ENCODE measurements around the gene SYT9. TPM values are rescaled to one million over a fixed set of nuclear protein-coding genes. Genes with fewer than 3 reads are reported as not detected.
A peak's percentile ranks its signal among the peaks of the same experiment; 100 is the strongest.

Gene SYT9
- total RNA-seq, 1 donor from 2014 or later = 0.08 TPM

DNA sequence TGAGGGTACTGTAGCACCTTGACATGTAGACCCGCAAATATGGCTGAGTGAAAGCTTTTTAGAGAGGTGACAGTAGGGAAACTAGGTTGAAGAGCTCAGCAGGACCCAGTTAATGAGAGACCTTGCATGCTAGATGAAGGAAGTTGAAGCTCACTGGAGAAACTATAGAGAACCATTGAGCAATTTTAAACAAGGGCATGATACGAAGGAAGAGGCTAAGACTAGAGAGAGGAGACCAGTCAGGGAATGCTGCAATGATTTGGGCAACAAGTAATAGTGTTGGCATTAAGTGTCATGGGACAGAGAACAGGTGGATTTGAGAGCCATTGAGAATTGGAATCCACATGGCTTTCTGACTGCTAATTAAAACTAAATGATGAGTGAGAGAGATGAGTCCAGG is 237.7 kb downstream of the SYT9 start:
- Histone ChIP-seq H3K27me3 (ENCODE audit: low read depth) (no peaks in the 10 kb centered on the region), H3K4me3 (no peak overlapping the region), H3K36me3 (peaks cover 5% of the 10 kb centered on the region), H3K4me1 (peaks cover 48% of the 10 kb centered on the region), H3K9me3 (replicated peaks) (no peaks in the 10 kb centered on the region), H3K27ac (replicated peaks) (no peak overlapping the region)
- intact Hi-C loops (cut with micrococcal nuclease) = no loop called here
- DNase-seq = no peak
- TF ChIP-seq, protein P1, sequence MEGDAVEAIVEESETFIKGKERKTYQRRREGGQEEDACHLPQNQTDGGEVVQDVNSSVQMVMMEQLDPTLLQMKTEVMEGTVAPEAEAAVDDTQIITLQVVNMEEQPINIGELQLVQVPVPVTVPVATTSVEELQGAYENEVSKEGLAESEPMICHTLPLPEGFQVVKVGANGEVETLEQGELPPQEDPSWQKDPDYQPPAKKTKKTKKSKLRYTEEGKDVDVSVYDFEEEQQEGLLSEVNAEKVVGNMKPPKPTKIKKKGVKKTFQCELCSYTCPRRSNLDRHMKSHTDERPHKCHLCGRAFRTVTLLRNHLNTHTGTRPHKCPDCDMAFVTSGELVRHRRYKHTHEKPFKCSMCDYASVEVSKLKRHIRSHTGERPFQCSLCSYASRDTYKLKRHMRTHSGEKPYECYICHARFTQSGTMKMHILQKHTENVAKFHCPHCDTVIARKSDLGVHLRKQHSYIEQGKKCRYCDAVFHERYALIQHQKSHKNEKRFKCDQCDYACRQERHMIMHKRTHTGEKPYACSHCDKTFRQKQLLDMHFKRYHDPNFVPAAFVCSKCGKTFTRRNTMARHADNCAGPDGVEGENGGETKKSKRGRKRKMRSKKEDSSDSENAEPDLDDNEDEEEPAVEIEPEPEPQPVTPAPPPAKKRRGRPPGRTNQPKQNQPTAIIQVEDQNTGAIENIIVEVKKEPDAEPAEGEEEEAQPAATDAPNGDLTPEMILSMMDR (IDR thresholded peaks at IDR 0.05; ENCODE audit: borderline replicate concordance) = no peak

DNA sequence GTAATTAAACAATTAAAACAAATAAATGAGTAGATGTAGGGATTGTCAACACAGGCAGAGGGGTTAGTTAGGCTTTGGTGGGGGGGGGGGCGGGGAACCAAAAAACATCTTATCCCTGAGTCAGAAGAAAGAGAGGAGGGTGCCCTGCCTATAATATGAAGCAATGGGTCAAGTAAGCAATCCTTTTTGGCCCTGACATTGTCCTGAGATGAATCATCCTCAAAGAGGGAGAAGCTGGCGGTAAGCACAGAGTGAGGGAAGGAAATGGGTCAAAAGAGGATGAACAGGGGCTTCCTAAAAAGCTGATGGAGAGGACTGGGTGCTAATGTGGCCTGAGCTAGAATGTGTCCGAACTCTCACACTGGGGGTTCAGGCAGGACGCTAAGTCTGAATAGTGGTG is 238.3 kb downstream of the SYT9 start:
- H3K27ac ChIP-seq (replicated peaks) = no peak overlapping the region
- intact Hi-C loops (cut with micrococcal nuclease) = no loop called here

DNA sequence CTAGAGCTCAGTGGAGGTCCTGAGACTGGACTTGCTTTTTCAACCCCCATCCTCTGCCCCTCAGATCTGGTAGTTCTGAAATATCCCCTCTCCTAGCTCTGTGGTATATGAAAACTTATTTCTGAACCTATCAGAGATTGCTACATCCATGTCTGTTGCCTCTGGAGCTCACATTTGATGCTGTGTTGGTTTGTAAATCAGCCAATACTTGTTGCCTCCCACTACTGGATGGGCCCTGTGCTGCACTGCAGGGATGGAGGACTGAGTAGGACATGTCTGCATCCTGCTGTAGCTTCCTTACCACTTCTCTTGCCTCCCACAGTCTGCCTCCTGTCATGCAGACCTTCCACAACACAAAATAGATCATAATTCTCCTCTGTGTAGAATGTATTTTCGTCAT is 238.8 kb downstream of the SYT9 start:
- H3K27me3 ChIP-seq (ENCODE audit: low read depth) = no peaks in the 10 kb centered on the region
- H3K4me3 ChIP-seq = no peak overlapping the region
- H3K4me1 ChIP-seq = peaks cover 44% of the 10 kb centered on the region
- intact Hi-C loops (cut with micrococcal nuclease) = no loop called here
- no peak overlapping the region for H3K27ac ChIP-seq (replicated peaks)
- no peaks in the 10 kb centered on the region for H3K9me3 ChIP-seq (replicated peaks)
- TF ChIP-seq, protein P1 (IDR thresholded peaks at IDR 0.05; ENCODE audit: borderline replicate concordance) = no peak
- peaks cover 5% of the 10 kb centered on the region for H3K36me3 ChIP-seq
- DNase-seq = no peak

More for the DNA sequence above, 238.3 kb downstream of the SYT9 start:
- no peaks in the 10 kb centered on the region for H3K27me3 ChIP-seq (ENCODE audit: low read depth)
- H3K9me3 ChIP-seq (replicated peaks) = no peaks in the 10 kb centered on the region
- DNase-seq = no peak
- TF ChIP-seq, protein P1 (IDR thresholded peaks at IDR 0.05; ENCODE audit: borderline replicate concordance) = no peak
- H3K36me3 ChIP-seq = peaks cover 5% of the 10 kb centered on the region
- H3K4me1 ChIP-seq = peaks cover 44% of the 10 kb centered on the region
- H3K4me3 ChIP-seq = no peak overlapping the region

DNA sequence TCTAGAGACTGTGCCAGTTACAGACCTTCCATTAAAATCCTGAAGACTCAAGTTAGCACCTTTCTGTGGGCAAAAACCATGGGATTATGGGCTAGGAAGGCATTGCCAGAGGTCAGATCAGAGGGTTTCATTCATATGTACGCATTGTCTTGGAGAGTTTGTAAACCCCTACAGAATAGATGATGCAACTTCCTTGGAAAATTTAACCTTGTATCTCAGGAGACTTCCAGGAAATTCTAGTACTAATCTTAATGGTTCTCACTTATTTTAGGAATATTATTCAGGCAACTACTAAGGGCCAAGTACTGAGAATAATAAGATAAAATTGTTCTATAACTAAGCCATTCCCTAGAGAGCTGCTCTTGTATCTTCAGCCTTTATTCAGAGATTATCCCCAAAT is 240.5 kb downstream of the SYT9 start:
- Histone ChIP-seq H3K27me3 (ENCODE audit: low read depth) (no peaks in the 10 kb centered on the region), H3K4me1 (peaks cover 40% of the 10 kb centered on the region), H3K27ac (replicated peaks) (peak overlapping the region; percentile 46), H3K4me3 (no peak overlapping the region), H3K9me3 (replicated peaks) (no peaks in the 10 kb centered on the region), H3K36me3 (peaks cover 5% of the 10 kb centered on the region)
- TF ChIP-seq, protein P1 (IDR thresholded peaks at IDR 0.05; ENCODE audit: borderline replicate concordance) = no peak
- DNase-seq = no peak
- intact Hi-C loops (cut with micrococcal nuclease) = no loop called here

DNA sequence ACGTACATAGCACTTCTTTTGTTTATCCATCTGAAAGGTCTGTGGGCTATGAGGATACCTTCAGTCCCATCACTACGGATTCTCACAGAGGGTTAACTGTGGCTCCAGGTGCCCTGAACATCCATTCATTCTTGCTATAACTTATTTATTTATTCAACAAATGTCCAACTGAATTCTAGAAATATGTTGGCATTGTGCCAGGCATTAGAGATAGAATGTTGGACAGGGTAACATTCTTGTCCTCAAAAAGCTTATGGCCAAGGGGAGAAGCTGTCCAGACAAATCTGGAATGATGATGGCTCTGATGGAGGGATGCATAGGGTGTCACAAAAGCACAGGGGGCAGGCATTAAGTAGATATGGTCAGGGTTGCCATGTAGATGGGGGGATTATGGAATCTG is 242.0 kb downstream of the SYT9 start:
- no peak overlapping the region for H3K27ac ChIP-seq (replicated peaks)
- H3K27me3 ChIP-seq (ENCODE audit: low read depth) = no peaks in the 10 kb centered on the region
- TF ChIP-seq, protein P1 (IDR thresholded peaks at IDR 0.05; ENCODE audit: borderline replicate concordance) = no peak
- H3K36me3 ChIP-seq = no peaks in the 10 kb centered on the region
- no peak overlapping the region for H3K4me3 ChIP-seq
- H3K9me3 ChIP-seq (replicated peaks) = no peaks in the 10 kb centered on the region
- intact Hi-C loops (cut with micrococcal nuclease) = no loop called here
- no peak for DNase-seq
- peaks cover 30% of the 10 kb centered on the region for H3K4me1 ChIP-seq

Measured in left ventricle myocardium inferior (tissue), 1 donor.